Activated naive CD8-positive, alpha-beta T cell treated with anti-CD3 and anti-CD28 coated beads, Interleukin-2, amount 10 ng/mL, durations not matched to agents 7 days and 5 days (primary cell): ENCODE results near the gene CHD3. TPM values are rescaled to one million over a fixed set of nuclear protein-coding genes. Genes with fewer than 3 reads are reported as not detected.

Experiments
- total RNA-seq, 2 experiments: library from RNA; stranded (reverse); gene quantifications; one replicate each; pipeline ENCODE4 v1.2.3, GENCODE V29; 2021

Gene CHD3
- total RNA-seq, 2 experiments from 2014 or later, result 194 to 199 TPM

Other genes starting within 250 kb of the CHD3 start
- under 1 TPM; 0.14 to 0.42 TPM for gene ATP1B2, start 237.9 kb upstream of the CHD3 start, total RNA-seq
- gene TP53, start 201.3 kb upstream of the CHD3 start, total RNA-seq, result 100 to 1,000 TPM; 128 to 131 TPM
- 10 to 100 TPM; 19.3 to 19.4 TPM for gene WRAP53, start 200.3 kb upstream of the CHD3 start, total RNA-seq
- gene EFNB3, start 183.6 kb upstream of the CHD3 start, total RNA-seq, result not detected
- not detected for gene DNAH2, start 171.0 kb upstream of the CHD3 start, total RNA-seq
- gene KDM6B, start 54.6 kb upstream of the CHD3 start, total RNA-seq, result 10 to 100 TPM; 43.4 to 50.9 TPM
- gene TMEM88, start 33.7 kb upstream of the CHD3 start, total RNA-seq, result 1 to 10 TPM; 2.9 to 3.7 TPM
- gene NAA38, start 31.2 kb upstream of the CHD3 start, total RNA-seq, result 10 to 100 TPM; 62.1 to 71.7 TPM
- gene CYB5D1, start 30.8 kb upstream of the CHD3 start, total RNA-seq, result 1 to 10 TPM; 7.3 to 7.9 TPM
- 1 to 10 TPM; 4.5 to 5.5 TPM for gene RNF227, start 27.5 kb downstream of the CHD3 start, total RNA-seq
- 10 to 100 TPM; 10.6 to 12.5 TPM for gene KCNAB3, start 41.1 kb downstream of the CHD3 start, total RNA-seq
- gene TRAPPC1, start 43.2 kb downstream of the CHD3 start, total RNA-seq, result 100 to 1,000 TPM; 222 to 237 TPM
- 10 to 100 TPM; 57.3 to 62.7 TPM for gene CNTROB, start 43.4 kb downstream of the CHD3 start, total RNA-seq
- gene GUCY2D, start 113.8 kb downstream of the CHD3 start, total RNA-seq, result not detected
- gene ALOX15B, start 150.3 kb downstream of the CHD3 start, total RNA-seq, result not detected
- gene ALOX12B, start 198.9 kb downstream of the CHD3 start, total RNA-seq, result under 1 TPM; 0.65 to 0.97 TPM
- gene ALOXE3, start 229.7 kb downstream of the CHD3 start, total RNA-seq, result not detected
- under 1 TPM; 0.23 to 0.75 TPM for gene HES7, start 235.3 kb downstream of the CHD3 start, total RNA-seq